KBM-7 (cell line): ENCODE data around the gene CDH23.
A peak's percentile ranks its signal among the peaks of the same experiment; 100 is the strongest.

Experiments
- DNase-seq: peaks from one replicate; pipeline ENCODE4 v3.0.0-alpha.2; 2015
- in situ Hi-C: fragments of 300-500 bp; cut with MboI; formaldehyde crosslinking; loops from 2 replicates; pipeline ENCODE4 v1.14.3; 2020; ENCODE audit warnings: low sequenced_read_pairs, low pct_unique_long_range_greater_than_20kb, mixed read lengths

Gene CDH23

GRCh38 chr10:71722849-71723248 is 326.1 kb downstream of the CDH23 start:
- in situ Hi-C loops = no loop called here
- no peak for DNase-seq

DNA sequence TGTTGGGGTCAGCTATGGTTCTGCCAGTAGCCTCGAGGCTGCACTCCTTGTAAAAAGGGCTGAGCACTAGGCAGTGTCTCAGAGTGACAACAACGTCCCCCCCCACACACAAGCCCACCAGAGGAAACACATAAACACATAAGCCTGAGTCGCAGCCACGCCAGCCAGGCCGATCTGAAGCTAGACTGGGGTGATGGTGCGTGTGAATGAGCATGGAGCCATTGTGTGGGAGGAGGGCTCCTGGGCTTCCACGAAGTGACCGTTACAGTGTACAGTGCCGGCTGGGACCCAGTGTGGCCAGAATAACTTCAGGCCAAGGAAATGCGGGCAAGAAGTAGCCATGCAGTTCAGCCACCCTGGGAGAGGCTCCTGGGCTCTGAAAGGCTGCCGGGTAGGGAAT is 326.6 kb downstream of the CDH23 start:
- in situ Hi-C loops = no loop called here
- DNase-seq = no peak

GRCh38 chr10:71724539-71724938 is 327.8 kb downstream of the CDH23 start:
- no peak for DNase-seq
- in situ Hi-C loops = no loop called here

DNA sequence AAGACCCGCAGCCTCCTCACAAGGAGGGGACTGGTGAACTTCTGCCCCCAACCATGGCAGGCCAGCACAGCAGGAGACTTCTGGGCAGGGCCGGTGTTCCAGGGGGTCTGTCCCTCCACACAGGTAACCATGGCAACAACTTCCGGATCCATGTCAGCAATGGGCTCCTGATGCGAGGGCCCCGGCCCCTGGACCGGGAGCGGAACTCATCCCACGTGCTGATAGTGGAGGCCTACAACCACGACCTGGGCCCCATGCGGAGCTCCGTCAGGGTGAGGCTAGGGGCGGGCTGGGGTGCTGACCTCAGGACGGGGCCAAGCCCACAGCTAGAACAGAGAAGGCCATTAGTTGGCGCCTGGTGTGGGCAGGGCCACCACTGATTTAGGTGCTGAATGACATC is 328.5 kb downstream of the CDH23 start:
- in situ Hi-C loops = no loop called here

GRCh38 chr10:71725998-71726579 is 329.4 kb downstream of the CDH23 start:
- DNase-seq = peak; percentile 40
- in situ Hi-C loops = no loop called here

More for the DNA sequence above, 328.5 kb downstream of the CDH23 start:
- DNase-seq = no peak

DNA sequence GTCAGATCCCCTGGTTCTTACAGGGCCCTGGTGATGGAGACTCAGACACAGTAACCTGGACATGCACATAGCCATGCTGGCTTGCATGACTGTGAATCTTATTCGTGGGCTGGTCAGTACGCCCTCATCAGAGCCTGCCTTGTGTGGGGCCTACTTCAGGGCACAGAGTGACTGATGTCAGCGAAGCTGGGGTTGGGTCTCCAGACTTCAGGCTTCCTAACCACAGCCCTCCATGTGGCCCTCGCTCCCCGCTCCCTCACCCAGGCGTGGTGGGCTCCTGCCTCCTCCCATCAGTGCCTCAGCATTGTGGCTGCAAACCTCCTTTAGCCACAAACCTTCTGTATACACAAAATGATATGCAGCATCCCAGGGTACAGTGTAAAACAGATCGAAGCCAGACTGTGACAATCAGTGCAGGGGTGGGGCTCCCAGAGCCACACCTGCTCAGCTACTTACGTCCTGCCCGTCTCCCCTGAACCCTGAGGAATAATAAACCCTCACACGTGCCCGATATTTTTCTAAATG is 329.9 kb downstream of the CDH23 start:
- DNase-seq = no peak
- in situ Hi-C loops = no loop called here

DNA sequence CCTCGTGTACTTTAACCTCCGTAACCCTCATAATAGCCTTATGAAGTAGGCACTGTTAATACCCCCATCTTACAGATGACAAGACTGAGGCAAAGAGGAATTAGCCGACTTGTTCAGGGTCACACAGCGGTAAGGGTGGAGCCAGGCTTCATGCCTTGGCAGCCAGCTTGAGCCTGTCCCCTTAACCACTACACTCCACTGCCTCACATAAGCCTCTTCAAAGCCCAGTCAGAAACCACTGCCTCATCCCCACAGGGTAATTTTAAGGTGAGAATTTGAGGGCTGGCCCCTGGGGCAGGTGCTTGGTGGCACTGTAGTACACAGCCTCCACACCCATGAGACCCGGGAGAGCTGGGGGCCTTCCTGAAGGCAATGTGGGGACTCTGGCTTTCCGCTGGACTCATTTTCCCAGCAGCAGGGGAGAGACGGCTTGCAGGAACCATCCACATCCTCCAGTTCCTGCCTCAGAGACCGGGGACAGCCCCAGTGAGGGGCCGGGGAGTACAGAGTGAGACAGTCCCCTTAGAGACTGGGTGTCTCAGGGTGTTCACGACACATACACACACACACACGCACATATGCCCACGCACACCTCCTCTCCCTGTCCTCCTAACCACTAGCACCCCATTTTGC is 330.5 kb downstream of the CDH23 start:
- DNase-seq = peak; percentile 34
- in situ Hi-C loops = no loop called here

GRCh38 chr10:71727738-71728737 is 331.3 kb downstream of the CDH23 start:
- in situ Hi-C loops = no loop called here
- DNase-seq = peak; percentile 93

DNA sequence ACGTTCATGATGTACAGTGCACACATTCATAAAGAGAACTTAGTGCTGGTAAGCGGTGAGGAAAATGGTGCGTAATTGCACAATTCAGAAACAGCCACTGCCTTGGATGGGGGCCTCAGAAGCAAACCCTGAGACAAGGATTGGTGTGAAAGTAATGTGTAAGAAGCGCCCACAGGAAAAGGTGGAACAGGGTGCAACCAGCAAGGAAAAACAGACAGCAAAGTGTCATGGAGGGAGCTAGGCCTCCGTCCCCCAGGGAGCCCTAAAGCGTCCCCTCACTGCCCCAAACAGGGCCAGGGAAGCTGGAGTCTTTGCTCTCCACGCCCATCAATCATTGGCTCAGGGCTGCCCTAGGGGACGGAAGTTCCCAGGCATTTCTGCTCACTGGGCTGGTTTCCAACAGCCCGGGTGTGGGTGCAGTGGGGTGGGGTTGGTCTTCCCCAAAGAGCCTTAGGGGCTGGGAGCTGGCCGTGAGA is 332.5 kb downstream of the CDH23 start:
- DNase-seq = peak; percentile 64
- in situ Hi-C loops = no loop called here

- DNase-seq = no peak
- in situ Hi-C loops = no loop called here
These were observed 335.1 kb downstream of the CDH23 start for GRCh38 chr10:71731791-71732190.

- in situ Hi-C loops = no loop called here
- no peak for DNase-seq
These were observed 338.1 kb downstream of the CDH23 start for GRCh38 chr10:71734797-71735196.

- DNase-seq = no peak
- in situ Hi-C loops = no loop called here
These were observed 339.2 kb downstream of the CDH23 start for GRCh38 chr10:71735709-71736569.

DNA sequence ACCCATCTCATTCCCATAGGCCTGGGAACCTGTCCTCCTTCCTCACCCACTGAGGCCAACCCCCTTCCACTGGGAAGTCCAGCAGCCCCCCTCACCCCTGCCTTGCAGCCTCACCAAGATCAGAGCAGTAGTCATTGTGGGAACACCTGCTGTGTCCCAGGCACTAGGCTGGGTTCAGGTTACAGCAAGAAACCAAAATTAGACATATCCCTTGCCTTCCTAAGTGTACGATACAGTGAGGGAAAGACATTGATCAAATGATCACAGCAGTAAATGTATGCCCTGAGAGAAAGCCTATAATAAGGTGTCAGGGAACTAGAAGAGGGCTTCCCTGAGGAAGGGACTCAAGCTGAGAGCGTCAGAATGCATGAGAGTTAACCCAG is 339.8 kb downstream of the CDH23 start:
- DNase-seq = no peak
- in situ Hi-C loops = no loop called here

GRCh38 chr10:71737001-71737833 is 340.5 kb downstream of the CDH23 start:
- in situ Hi-C loops = no loop called here
- DNase-seq = no peak

DNA sequence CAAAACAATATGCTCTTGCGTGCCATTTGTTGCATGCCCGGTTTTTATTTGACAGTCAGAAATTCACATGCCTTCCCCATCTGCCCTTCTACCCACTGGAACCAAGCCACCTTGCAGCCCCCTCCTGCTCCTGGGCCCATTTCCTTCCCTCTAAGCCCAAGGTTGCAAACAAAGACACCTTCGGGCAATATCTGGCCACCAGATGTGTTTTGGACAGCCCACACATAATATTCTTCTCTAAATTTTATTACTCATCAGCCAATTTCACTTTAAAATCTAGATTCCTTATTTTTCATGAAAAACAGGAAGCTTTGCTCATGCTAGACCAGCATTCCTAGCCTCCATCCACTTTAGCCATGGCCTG is 341.1 kb downstream of the CDH23 start:
- in situ Hi-C loops = no loop called here
- peak; percentile 52 for DNase-seq

- in situ Hi-C loops = no loop called here
- no peak for DNase-seq
These were observed 342.7 kb downstream of the CDH23 start for GRCh38 chr10:71739358-71739900.

DNA sequence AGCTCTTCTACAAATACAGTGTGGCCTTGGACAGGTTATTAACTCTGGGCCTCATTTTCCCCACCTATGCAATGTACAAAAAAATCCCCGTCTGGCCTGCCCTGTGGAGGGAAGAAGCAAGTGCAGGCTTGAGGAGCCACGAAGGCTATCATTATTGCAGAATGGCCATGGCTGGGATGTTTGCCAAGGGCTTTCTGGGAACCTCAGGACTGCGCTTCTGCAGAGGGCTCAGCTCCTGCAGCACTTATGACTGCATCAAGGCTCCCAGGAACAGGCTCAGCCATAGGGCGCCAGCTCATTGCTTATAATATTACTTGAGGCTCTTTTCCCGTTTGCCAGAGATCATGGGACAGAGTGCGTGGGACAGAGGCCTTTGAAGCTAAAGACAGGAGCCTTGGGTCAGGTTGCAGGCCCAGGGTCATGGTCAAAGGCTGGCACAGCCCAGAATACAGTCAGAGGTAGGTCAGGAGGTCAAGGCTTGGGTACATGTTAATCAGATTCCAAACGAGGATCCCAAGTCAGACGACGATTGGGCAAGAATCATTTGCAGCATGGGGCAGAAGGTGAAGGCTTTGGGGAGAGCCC is 343.4 kb downstream of the CDH23 start:
- no peak for DNase-seq
- in situ Hi-C loops = no loop called here
